GM10266 (cell line): ENCODE results near the gene PATE3.

ENCODE experiments used
- DNase-seq: peaks from one replicate; pipeline ENCODE4 v3.0.0; 2012; ENCODE audit errors: extremely low spot score
- CTCF ChIP-seq: IDR thresholded peaks from 2 replicates; pipeline ENCODE4 v1.5.1; 2012; ENCODE audit warnings: mild to moderate bottlenecking, low read depth; ENCODE audit not compliant: control insufficient read depth, insufficient read depth; ENCODE audit errors: missing control alignments

The PATE3 gene

DNA sequence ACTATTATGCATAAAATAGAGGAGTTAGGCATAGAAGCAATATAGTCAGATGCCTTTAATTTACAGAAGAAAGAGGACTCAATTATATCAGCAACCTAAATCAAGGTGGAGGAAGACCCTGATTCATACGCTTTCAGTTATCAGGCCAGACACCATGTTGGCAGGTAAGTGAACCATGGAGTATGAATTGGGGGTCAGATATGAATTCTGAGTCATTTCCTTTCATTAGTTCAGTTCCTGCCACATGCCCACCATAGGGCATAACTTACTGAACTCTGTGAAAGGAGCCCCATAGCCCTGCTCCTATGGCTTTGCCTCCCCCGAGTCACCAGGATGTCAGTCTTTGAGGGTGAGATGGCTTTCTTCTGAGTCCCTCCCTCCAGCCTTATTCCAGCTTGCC, 24.4 kb upstream of the PATE3 start:
- DNase-seq = no peak
- TF ChIP-seq CTCF = no peak

DNA sequence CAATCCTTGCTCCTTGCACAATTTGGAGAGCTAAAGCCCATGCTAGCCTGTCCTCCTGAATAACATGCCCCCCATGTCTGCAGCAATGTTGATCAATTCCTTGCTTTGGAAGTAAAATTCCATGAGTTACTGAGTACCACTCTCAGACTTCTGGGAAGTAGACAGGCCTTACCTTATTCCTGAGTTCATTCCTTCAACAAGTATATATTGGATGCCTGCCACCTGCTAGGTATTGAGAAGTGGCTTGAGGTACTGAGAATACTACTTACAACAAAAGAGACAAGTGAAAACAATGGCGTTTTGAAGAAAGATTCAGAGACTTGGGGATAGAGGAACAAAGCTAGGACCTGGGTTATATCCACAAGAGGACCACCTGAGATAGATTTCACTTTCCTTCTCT, 21.7 kb upstream of the PATE3 start:
- no peak for DNase-seq
- TF ChIP-seq CTCF = no peak

DNA sequence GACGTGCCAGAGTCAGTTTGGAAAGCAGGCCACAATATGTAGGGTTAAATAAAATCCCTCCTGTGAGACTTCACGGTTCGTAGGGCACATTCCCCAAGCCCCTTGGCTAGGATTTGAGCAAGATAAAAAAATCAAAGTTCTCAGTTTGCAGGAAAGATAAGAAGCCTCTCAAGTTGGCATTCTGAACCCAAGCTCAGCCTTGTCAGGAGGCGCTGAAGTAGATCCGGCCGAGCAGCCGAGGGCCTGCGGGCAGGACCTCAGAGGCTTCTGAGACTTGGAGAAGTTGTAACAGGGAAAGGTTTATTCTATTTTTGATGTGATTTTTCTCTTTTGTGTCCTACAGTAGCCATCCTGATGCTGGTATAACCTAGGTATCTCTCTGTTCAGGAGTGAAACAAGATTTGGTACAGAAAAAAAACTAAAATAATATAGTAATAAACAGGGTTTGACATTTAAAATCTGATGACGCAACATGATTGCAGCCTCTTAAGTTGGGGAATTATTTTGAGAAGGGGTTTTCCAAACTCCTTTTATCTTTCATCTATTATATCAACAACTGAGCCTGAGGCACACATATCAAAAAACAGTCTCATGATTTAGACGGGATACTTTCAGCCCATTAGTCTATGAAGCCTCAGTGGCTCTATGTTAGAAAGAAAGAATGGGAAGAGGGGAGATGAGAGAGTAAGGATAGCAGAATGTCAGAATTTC, 19.4 kb upstream of the PATE3 start:
- no peak for DNase-seq
- no peak for TF ChIP-seq CTCF

GRCh38 chr11:125770583-125770982, 17.3 kb upstream of the PATE3 start:
- no peak for DNase-seq
- no peak for TF ChIP-seq CTCF

GRCh38 chr11:125772834-125773505, 15.0 kb upstream of the PATE3 start:
- no peak for DNase-seq
- no peak for TF ChIP-seq CTCF

DNA sequence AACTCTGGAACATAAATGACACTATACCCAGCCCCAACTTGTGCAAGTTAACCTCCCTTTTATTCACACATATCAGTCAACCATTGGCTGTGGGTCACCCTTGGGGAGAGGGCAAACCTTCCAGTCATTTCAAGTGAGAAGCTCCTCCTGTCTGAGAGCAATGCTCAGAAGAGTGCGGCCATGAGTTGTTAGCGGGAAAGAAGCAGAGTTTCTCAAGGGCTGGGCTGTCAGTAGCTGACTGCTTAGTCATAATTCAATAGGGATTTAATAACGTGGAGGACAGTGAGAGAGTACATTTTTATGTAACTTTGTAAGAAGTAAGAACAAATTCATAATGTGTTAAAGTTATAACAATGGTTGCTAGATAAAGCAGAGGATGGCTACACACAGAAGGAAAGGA, 14.4 kb upstream of the PATE3 start:
- DNase-seq = no peak
- TF ChIP-seq CTCF = no peak

GRCh38 chr11:125777309-125777708, 10.6 kb upstream of the PATE3 start:
- DNase-seq = no peak
- TF ChIP-seq CTCF = no peak
